IPS-18a (cell line): ENCODE data around the gene LPCAT3.

Source experiments
- H3K27ac ChIP-seq: one replicate; pipeline ENCODE4 v1.5.1; 2013; ENCODE audit warnings: low read length
- H3K27me3 ChIP-seq: one replicate; pipeline ENCODE4 v1.6.1; 2013; ENCODE audit warnings: mild to moderate bottlenecking, low read length; ENCODE audit not compliant: control insufficient read depth, insufficient read depth
- H3K36me3 ChIP-seq: one replicate; pipeline ENCODE4 v1.6.1; 2013; ENCODE audit warnings: low read depth, low read length; ENCODE audit not compliant: control insufficient read depth
- H3K4me1 ChIP-seq: one replicate; pipeline ENCODE4 v1.6.1; 2013; ENCODE audit warnings: low read depth, low read length; ENCODE audit not compliant: control insufficient read depth
- H3K4me3 ChIP-seq: one replicate; pipeline ENCODE4 v1.5.1; 2013; ENCODE audit warnings: low read length
- H3K9ac ChIP-seq: one replicate; pipeline ENCODE4 v1.6.1; 2013; ENCODE audit warnings: mild to moderate bottlenecking, low read length, moderate library complexity
- H3K9me3 ChIP-seq: one replicate; pipeline ENCODE4 v1.6.1; 2013; ENCODE audit warnings: low read depth, low read length; ENCODE audit not compliant: control insufficient read depth

The LPCAT3 gene

DNA sequence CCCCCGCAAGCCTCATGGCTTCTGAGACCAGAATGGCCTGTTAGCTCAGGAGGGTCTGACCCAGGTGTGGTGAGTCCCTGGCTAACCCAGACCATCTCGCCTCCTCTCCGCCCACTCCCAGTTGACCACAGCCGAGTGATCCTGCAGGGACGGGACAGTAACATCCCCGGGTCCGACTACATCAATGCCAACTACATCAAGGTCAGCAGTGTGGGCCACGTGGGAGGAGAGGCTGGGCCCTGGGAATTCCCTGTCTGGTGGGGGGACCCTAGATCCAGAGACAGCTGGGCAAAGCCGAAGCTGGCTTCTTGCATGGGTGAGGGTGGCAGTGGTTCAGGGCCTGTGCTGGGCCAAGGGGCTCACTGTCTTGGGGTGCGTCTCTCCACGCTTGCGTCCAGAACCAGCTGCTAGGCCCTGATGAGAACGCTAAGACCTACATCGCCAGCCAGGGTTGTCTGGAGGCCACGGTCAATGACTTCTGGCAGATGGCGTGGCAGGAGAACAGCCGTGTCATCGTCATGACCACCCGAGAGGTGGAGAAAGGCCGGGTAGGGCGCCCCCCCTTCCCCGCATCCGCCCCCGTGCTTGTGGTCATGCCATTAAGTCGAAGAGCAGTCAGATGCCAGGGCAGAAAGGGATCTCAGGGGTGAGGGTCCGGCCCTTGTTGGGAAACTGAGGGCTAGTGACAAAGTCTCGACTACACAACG lies 62.1 kb downstream of the LPCAT3 start:
- H3K27ac ChIP-seq, result no peak overlapping the region
- H3K9me3 ChIP-seq, result no peaks in the 10 kb centered on the region
- H3K4me1 ChIP-seq, result peaks cover 5% of the 10 kb centered on the region
- no peak overlapping the region for H3K9ac ChIP-seq
- H3K27me3 ChIP-seq, result no peaks in the 10 kb centered on the region
- H3K36me3 ChIP-seq, result no peaks in the 10 kb centered on the region
- no peak overlapping the region for H3K4me3 ChIP-seq

DNA sequence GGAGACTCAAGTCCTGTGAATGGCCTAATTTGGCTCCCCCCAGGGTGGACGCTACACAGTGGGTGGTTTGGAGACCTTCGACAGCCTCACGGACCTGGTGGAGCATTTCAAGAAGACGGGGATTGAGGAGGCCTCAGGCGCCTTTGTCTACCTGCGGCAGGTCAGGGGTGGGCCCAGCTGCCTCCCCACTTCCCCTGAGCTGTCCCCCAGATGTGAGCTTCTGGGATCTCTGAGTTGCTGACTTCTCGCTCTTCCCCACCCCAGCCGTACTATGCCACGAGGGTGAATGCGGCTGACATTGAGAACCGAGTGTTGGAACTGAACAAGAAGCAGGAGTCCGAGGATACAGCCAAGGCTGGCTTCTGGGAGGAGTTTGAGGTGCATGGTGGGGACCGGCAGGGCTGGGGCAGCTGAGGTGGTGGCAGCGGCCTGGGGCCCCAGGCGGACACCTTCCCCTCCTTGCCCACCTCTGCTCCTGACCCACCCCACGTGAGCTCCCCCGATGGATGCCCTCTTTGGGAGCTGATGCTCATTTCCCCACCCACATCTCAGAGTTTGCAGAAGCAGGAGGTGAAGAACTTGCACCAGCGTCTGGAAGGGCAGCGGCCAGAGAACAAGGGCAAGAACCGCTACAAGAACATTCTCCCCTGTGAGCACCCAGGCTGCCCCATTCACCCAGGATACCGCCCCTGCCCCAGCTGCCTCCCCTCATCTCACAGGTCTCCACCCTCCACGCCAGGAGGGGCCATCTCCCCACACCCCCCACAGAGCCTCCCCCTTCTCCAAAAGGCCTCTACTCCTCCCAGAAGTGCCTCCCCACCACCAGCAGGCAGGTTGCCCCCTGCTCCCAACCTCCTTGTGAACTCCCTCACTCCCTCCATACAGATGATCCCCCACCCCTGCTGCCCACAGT lies 62.9 kb downstream of the LPCAT3 start:
- Histone ChIP-seq H3K4me1 (no peaks in the 10 kb centered on the region), H3K27ac (no peak overlapping the region), H3K36me3 (no peaks in the 10 kb centered on the region), H3K9me3 (no peaks in the 10 kb centered on the region), H3K4me3 (no peak overlapping the region), H3K27me3 (no peaks in the 10 kb centered on the region), H3K9ac (no peak overlapping the region)

DNA sequence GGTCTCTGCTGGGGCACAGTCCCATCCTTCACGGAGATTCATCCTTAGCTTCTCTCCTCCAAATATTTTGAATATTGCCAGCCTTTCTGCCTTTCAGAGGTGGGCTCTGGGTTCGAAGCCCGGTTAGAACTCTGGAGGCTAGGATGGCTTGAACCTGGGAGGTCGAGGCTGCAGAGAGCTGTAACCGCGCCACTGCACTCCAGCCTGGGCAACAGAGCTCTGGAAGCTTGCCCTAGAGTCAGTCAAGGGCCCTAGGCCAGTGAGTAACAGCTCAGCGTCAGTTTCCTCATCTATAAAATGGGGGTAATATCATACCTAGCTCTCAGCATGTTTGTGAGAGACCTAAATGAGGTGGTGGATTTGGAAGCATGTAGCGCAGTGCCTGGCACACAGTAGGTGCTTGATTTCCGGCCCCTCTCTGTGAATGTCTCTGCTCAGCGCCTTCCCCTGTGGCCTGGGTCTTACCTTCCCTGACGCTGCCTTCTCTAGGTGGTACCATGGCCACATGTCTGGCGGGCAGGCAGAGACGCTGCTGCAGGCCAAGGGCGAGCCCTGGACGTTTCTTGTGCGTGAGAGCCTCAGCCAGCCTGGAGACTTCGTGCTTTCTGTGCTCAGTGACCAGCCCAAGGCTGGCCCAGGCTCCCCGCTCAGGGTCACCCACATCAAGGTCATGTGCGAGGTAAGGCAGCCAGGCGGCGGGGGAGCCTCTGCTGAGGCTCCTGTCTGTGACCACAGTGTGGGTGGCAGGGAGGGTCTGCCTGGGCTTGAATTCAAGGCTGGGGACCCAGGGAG lies 63.8 kb downstream of the LPCAT3 start:
- Histone ChIP-seq H3K4me3 (no peak overlapping the region), H3K27ac (no peak overlapping the region), H3K27me3 (no peaks in the 10 kb centered on the region), H3K9ac (no peak overlapping the region), H3K9me3 (no peaks in the 10 kb centered on the region), H3K4me1 (no peaks in the 10 kb centered on the region), H3K36me3 (no peaks in the 10 kb centered on the region)

DNA sequence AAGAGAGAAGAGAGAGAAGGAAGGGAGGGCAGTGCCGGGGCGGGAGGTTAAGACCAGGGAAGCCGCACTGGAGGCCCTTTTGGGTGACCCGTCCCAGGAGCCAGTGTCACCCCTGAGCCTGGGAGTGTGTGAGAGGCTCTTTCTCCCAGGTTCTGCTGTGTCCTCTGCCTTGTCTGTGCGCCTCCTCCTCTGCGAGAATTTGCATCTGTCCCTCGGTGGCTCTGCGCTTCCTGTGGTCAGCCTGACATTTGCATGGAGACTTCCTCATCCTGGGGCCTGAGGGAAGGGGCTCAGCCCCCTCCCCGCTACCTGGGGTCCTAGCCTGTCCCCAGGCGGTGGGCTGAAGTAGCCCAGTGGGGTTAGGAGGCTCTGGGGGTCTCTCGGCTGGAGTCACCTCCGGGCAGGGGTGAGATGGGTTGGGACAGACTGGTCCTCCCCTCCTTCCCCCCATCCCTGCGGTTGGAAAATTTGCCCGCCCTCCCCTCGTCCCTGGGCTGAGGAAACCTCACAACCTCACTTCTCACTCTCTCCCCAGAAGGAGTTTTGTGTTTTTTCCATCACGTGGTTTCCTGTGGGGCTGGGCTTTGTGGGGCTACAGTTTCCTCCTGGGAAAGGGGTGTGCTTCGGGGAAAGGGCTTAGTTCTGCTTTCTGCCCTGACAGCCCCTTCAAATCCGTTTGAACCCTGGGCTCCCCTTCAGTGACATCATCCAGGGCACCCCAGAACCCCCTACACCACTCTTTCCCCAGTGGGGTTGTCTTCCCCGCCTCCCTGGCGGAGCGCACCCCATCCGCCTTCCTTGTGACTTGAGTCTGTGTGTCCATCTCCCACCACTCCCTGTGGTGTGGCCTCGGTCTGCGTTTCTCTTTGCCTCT lies 64.6 kb downstream of the LPCAT3 start:
- no peaks in the 10 kb centered on the region for H3K4me1 ChIP-seq
- no peak overlapping the region for H3K27ac ChIP-seq
- no peaks in the 10 kb centered on the region for H3K36me3 ChIP-seq
- no peaks in the 10 kb centered on the region for H3K9me3 ChIP-seq
- no peaks in the 10 kb centered on the region for H3K27me3 ChIP-seq
- no peak overlapping the region for H3K4me3 ChIP-seq
- H3K9ac ChIP-seq, result no peak overlapping the region

DNA sequence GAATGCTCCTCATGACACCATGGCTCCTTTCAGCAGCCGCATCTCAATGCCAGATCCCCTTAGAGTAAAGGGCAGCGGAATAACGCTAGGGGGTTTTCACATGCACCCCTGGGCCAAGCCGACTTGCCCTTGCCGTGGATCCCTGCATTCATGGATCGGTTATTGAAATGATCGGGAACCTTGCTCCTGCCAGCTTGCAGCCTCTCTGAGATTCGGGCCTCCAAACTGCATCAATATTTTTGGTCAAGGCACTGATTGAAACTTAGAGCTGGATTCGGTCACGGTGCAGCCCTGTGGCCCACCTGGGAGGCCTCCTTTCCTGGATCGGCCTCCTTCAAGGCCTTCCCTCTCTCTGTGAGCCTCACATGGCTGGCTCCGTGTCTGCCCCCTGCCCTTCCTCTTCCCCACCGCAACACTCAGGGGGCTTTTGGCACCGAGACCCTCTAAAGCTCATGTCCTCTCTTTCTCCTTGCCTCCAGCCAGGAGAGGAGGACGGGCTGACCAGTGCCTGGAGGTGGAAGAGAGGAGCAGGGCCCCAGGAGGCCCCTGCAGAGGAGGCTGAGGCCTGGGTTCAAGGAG lies 65.3 kb downstream of the LPCAT3 start:
- Histone ChIP-seq H3K9ac (no peak overlapping the region), H3K4me1 (no peaks in the 10 kb centered on the region), H3K9me3 (no peaks in the 10 kb centered on the region)

DNA sequence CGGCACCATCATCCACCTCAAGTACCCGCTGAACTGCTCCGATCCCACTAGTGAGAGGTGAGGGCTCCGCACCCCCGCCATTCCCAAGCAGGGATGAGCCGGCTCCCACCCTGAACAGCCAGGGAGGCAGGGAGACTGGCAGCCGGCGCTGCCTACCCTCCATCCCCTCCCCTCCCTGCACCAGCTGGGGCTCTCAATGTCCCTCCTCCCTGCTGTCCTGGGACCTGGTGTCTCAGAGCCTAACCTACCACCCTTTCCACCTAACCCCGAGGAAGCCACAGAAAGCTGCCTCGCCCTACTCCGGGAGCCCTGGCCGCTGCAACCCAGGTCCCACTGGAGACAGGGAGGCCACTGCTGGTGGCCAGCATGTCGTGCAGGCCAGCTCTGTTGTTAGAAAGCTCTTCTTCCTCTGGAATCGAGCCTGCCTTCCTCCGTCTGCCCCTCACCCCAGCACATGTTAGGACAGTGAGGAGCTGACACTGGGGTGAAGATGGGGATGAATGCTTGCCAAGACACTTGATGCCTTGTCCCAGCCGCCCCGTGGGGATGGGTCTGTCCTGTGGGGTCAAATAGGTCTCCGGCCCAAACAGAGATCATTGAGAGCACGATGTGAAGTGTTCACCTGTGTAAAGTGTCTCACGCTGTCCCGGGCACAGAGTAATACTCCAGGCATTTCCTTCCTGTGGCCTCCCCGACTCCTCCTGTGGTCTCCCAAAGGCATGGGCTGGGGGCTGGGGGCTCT lies 66.0 kb downstream of the LPCAT3 start:
- H3K9ac ChIP-seq, result peak overlapping the region; percentile 12
- no peak overlapping the region for H3K4me3 ChIP-seq
- no peaks in the 10 kb centered on the region for H3K9me3 ChIP-seq
- H3K27ac ChIP-seq, result no peak overlapping the region
- no peaks in the 10 kb centered on the region for H3K27me3 ChIP-seq
- H3K4me1 ChIP-seq, result no peaks in the 10 kb centered on the region
- H3K36me3 ChIP-seq, result no peaks in the 10 kb centered on the region

More for the DNA sequence above, 65.3 kb downstream of the LPCAT3 start:
- Histone ChIP-seq H3K4me3 (no peak overlapping the region), H3K27ac (no peak overlapping the region), H3K27me3 (no peaks in the 10 kb centered on the region), H3K36me3 (no peaks in the 10 kb centered on the region)

DNA sequence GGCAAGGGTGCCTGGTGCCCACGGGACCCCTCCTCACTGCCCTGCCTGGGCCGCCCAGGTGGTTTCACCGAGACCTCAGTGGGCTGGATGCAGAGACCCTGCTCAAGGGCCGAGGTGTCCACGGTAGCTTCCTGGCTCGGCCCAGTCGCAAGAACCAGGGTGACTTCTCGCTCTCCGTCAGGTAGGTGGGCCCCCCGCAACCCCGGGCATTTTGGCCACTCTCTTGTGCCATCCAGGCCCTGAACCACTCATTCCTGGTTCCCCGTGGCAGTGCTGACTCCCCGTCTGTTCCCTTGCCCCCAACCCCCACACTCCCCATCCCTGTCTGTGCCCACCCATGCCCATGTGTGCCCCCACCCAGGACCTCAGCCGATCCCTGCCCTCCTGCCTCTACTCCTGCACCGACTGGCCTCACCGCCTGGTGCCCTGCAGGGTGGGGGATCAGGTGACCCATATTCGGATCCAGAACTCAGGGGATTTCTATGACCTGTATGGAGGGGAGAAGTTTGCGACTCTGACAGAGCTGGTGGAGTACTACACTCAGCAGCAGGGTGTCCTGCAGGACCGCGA lies 66.6 kb downstream of the LPCAT3 start:
- Histone ChIP-seq H3K27me3 (no peaks in the 10 kb centered on the region), H3K9me3 (no peaks in the 10 kb centered on the region), H3K27ac (no peak overlapping the region), H3K36me3 (no peaks in the 10 kb centered on the region), H3K4me3 (no peak overlapping the region), H3K4me1 (no peaks in the 10 kb centered on the region), H3K9ac (peak overlapping the region; percentile 12)

DNA sequence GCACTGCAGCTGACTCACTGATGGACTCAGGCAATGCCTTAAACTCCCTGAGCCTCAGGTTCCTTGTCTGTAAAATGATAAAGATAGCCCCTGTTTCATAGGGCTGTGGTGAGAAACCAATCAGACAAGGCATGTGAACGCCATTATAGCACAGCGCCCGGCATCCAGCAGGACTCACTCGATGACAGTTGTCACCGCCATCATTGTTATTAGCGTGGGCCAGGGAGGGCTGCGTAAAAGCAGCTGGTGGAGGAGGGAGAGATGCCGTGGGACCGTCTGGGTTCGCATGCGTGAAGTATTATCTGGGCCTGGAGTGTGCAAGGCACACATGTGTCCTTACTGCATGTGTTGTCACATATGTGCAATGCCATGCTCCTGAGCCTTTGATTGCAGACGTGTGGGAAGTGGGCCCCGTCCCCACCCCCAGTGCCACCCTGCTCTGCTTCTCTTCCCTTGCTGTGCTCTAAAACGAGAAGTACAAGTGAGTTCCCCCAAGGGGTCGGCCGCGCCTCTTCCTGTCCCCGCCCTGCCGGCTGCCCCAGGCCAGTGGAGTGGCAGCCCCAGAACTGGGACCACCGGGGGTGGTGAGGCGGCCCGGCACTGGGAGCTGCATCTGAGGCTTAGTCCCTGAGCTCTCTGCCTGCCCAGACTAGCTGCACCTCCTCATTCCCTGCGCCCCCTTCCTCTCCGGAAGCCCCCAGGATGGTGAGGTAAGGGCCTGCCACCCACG lies 67.3 kb downstream of the LPCAT3 start, which contains the start of gene PTPN6:
Gene PTPN6 (plus strand): TSS at position 546 of the 730 bp plus-strand sequence. CDS start 157 bp downstream, at position 703.
- H3K4me1 ChIP-seq, result peaks cover 2% of the 10 kb centered on the region
- H3K27me3 ChIP-seq, result no peaks in the 10 kb centered on the region
- peak within 1 kb of the TSS; percentile 12 for H3K9ac ChIP-seq
- H3K4me3 ChIP-seq, result no peak within 1 kb of the TSS
- H3K36me3 ChIP-seq, result no peaks in the 10 kb centered on the region
- H3K9me3 ChIP-seq, result no peaks in the 10 kb centered on the region
- no peak within 1 kb of the TSS for H3K27ac ChIP-seq

DNA sequence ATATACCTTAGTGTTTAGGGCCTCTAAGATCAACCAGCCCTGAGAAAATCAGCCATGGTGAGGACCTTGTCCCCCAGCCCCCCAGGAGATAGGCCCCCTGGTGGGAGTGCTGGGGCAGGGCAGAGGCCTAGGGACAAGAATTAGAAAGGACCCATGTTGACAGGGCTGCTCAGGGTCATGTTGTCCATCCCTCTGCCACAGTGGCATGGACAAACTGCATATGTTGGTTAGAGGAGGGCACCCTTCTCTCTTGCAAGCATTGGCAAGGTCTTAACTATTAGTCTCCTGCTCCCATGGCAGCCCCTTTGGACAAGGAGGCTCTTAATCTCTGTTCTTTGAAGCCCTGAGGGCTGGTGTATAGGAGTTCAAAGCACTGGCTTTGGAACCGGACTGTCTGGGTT lies 67.9 kb downstream of the LPCAT3 start:
- no peaks in the 10 kb centered on the region for H3K36me3 ChIP-seq
- no peaks in the 10 kb centered on the region for H3K9me3 ChIP-seq
- no peak overlapping the region for H3K9ac ChIP-seq
- no peak overlapping the region for H3K4me3 ChIP-seq
- peaks cover 8% of the 10 kb centered on the region for H3K4me1 ChIP-seq
- H3K27me3 ChIP-seq, result no peaks in the 10 kb centered on the region
- no peak overlapping the region for H3K27ac ChIP-seq
